ENCODE results near the gene IL21R. TPM values are rescaled to one million over a fixed set of nuclear protein-coding genes. Genes with fewer than 3 reads are reported as not detected.

Gene IL21R
- total and polyA plus RNA-seq, 9 of the 15 experiments (the other 6 are each of a cell fraction or from before 2014, with no cell fraction given): 0.04 to 0.34 (median 0.18) TPM; not detected in 1

DNA sequence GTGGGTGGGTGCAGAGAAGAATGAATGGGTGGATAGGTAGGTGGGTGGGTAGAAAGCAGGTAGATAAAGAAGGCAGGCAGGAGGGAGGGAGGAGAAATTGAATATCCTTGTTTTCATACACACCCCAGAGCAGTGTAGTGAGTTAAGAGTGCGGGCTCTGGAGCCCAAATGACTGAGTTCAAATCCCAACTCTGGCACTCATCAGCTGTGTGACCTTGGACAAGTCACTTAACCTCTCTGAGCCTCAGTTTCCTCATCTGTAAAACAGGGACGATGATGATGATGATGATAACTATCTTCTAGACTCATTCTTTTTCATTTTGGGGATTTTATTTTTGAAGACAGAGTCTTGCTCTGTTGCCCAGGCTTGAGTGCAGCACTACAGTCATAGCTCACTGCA lies 2.0 kb upstream of the IL21R start:
- no peak overlapping the region for H3K9ac ChIP-seq (ENCODE audit: insufficient read depth in 1 of 2, low read depth in 2 of 2, low read length in 2 of 2)
- peaks cover 0 to 7% of the 10 kb centered on the region in 2 experiments; a peak in 3 of 5 replicates for H3K4me1 ChIP-seq (replicated peaks in 1 of 2; ENCODE audit: control insufficient read depth in 2 of 2, insufficient read depth in 2 of 2, low read length in 2 of 2)
- in situ Hi-C loops (cut with MboI): no loop called here
- H3K9me3 ChIP-seq (replicated peaks; ENCODE audit: control insufficient read depth, insufficient read depth, low read depth, low read length): no peaks in the 10 kb centered on the region
- no peak for DNase-seq (ENCODE audit: extremely low read depth in 1 of 4, low spot score in 3 of 4)
- peaks cover 24 to 38% of the 10 kb centered on the region in 2 experiments for H3K27me3 ChIP-seq (ENCODE audit: control insufficient read depth in 2 of 2, insufficient read depth in 2 of 2, low read length in 2 of 2)
- H4K20me1 ChIP-seq (replicated peaks; ENCODE audit: control insufficient read depth, insufficient read depth, low read length): peaks cover 4% of the 10 kb centered on the region; the same call in 1 of the 2 replicates
- no peak overlapping the region for H3K4me2 ChIP-seq (ENCODE audit: insufficient read depth, low read length)
- no peak overlapping the region for H3K27ac ChIP-seq (ENCODE audit: extremely low read depth, low read depth, low read length)
- no TSS peak for BruUV-seq (replicated peaks)
- CTCF ChIA-PET (ENCODE audit: low intra/inter-chr PET ratio): no interaction called here
- H2AFZ ChIP-seq (ENCODE audit: low read depth, low read length): no peak overlapping the region
- H3K36me3 ChIP-seq (ENCODE audit: control insufficient read depth, insufficient read depth, low read length): no peaks in the 10 kb centered on the region
- 16% methylated on average over 2 of the region's 2 CpGs for WGBS (ENCODE audit: insufficient coverage, low coverage, missing lambda C conversion rate)
- POLR2A ChIA-PET: interaction anchor here (0.6 kb wide), 1 partner anchor 289 kb away, joined by 3 read pairs; no protein-coding TSS in a partner anchor
- H3K4me3 ChIP-seq: no peak overlapping the region
- ATAC-seq: no peak
- intact Hi-C loops (cut with micrococcal nuclease): no loop called here
- TF ChIP-seq CHD4 (IDR thresholded peaks at IDR 0.05; ENCODE audit: insufficient read depth, insufficient replicate concordance, low read depth, low read length, poor library complexity, severe bottlenecking) (peak; percentile 34), RBM25 (IDR thresholded peaks at IDR 0.05; ENCODE audit: low read depth, low read length, severe bottlenecking) (peak; percentile 88), BCOR (IDR thresholded peaks at IDR 0.05) (peak; percentile 24)
- TF ChIP-seq, protein P1, sequence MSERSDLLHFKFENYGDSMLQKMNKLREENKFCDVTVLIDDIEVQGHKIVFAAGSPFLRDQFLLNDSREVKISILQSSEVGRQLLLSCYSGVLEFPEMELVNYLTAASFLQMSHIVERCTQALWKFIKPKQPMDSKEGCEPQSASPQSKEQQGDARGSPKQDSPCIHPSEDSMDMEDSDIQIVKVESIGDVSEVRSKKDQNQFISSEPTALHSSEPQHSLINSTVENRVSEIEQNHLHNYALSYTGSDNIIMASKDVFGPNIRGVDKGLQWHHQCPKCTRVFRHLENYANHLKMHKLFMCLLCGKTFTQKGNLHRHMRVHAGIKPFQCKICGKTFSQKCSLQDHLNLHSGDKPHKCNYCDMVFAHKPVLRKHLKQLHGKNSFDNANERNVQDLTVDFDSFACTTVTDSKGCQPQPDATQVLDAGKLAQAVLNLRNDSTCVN (CRISPR knock-in tag; IDR thresholded peaks at IDR 0.05): no peak
- H3K9me1 ChIP-seq (ENCODE audit: control insufficient read depth, insufficient read depth, low read length): peaks cover 2% of the 10 kb centered on the region
- no peak for FAIRE-seq
- H3K79me2 ChIP-seq (ENCODE audit: control insufficient read depth, insufficient read depth, low read length): no peaks in the 10 kb centered on the region
